ENCODE results near the gene JOSD1. TPM values are rescaled to one million over a fixed set of nuclear protein-coding genes. Genes with fewer than 3 reads are reported as not detected.

JOSD1 gene
- total and polyA plus RNA-seq, 2 donors (not counting 1 experiment from before 2014, with no cell fraction given), result 40.5 to 59.1 TPM

DNA sequence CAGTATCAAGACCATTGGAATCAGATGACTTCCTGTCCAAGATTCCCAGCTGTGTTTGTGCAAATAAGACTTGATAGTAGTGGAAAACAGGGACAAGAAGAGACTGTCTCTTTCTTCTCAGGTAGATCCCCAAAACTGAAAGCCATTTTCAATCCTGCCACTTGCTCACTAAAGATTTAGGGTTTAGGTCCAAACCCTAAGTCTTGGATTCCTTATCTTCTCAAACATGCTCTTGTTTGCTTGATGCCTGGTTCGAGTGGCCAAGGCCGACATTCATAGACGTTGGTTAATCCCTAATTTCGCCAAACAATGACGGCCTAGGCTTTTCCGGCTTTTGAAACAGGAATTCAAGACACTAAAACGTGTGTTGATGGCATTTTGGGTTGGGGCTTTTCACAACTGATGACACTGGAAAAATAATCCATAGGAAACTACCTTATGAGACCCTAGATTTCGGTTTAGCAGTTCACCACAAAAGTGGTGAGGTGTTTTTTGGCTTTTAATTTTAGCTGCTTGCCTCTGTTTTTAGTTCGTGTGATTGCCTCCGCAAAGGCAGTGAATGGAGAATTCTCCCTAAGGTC lies 4.0 kb upstream of the JOSD1 start:
- H3K36me3 ChIP-seq (ENCODE audit: control insufficient read depth, insufficient read depth, low read length), result no peaks in the 10 kb centered on the region
- H3K4me3 ChIP-seq (replicated peaks in 1 of 4; ENCODE audit: control extremely low read depth in 1 of 4, insufficient read depth in 1 of 4, low read depth in 3 of 4, low read length in 4 of 4), result peak overlapping the region in 2 of 4 experiments; percentile 51 to 60
- peaks cover 9% of the 10 kb centered on the region for H3K4me1 ChIP-seq (ENCODE audit: control insufficient read depth, extremely low read depth, insufficient read depth, low read length)
- peak overlapping the region; percentile 60 for H3K4me2 ChIP-seq (ENCODE audit: extremely low read depth, insufficient read depth, low read length)
- no peaks in the 10 kb centered on the region for H3K9me3 ChIP-seq (ENCODE audit: control insufficient read depth, insufficient read depth, low read depth, low read length)
- H3K79me2 ChIP-seq (ENCODE audit: control insufficient read depth, insufficient read depth, low read length), result peaks cover 41% of the 10 kb centered on the region
- peak overlapping the region; percentile 23 for H3K27ac ChIP-seq (ENCODE audit: insufficient read depth, low read length)
- H2AFZ ChIP-seq (ENCODE audit: low read length), result peak overlapping the region; percentile 5
- DNase-seq (ENCODE audit: low read depth in 2 of 2), result no peak
- no peak overlapping the region for H3K9ac ChIP-seq (ENCODE audit: insufficient read depth, low read length)
- H3K27me3 ChIP-seq (ENCODE audit: control insufficient read depth, insufficient read depth, low read length), result no peaks in the 10 kb centered on the region
- TF ChIP-seq, protein P1, sequence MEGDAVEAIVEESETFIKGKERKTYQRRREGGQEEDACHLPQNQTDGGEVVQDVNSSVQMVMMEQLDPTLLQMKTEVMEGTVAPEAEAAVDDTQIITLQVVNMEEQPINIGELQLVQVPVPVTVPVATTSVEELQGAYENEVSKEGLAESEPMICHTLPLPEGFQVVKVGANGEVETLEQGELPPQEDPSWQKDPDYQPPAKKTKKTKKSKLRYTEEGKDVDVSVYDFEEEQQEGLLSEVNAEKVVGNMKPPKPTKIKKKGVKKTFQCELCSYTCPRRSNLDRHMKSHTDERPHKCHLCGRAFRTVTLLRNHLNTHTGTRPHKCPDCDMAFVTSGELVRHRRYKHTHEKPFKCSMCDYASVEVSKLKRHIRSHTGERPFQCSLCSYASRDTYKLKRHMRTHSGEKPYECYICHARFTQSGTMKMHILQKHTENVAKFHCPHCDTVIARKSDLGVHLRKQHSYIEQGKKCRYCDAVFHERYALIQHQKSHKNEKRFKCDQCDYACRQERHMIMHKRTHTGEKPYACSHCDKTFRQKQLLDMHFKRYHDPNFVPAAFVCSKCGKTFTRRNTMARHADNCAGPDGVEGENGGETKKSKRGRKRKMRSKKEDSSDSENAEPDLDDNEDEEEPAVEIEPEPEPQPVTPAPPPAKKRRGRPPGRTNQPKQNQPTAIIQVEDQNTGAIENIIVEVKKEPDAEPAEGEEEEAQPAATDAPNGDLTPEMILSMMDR (conservative IDR thresholded peaks at IDR 0.05 in 1 of 2, IDR thresholded peaks at IDR 0.05 in 1 of 2; ENCODE audit: low read depth in 1 of 2, low read length in 2 of 2), result no peak
- no peak for TF ChIP-seq EZH2 (IDR thresholded peaks at IDR 0.05; ENCODE audit: low read length, missing control alignments)
- H4K20me1 ChIP-seq (ENCODE audit: control insufficient read depth, extremely low read depth, insufficient read depth, low read length), result no peaks in the 10 kb centered on the region

DNA sequence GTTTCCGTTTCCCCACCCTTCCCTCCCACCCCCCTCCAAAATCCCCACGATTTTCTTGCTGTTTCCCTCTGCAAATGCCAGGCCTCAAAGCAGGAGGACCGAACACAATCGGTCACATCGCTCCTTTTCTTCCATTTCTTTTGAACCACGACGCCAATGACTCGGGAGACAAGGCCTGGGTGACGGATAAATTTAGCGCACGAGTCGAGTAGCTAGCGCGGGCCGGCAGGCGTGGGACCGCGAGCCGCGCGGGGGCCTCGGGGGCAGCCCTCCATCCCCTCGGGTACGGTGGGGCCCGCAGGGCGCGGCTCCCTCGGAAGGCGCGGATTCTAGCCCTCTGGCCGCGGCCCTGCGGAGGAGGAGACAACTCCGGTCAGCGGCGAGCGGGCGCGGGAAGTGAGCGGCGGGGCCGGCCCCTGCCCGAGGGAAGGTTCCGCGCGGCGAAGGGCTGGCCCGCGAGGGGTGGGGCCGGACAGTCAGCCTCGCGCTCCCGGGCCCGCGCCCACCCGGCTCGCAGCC lies 414 bp downstream of the JOSD1 start:
- Histone ChIP-seq H3K27ac (ENCODE audit: insufficient read depth, low read length) (peak overlapping the region; percentile 89), H3K27me3 (ENCODE audit: control insufficient read depth, insufficient read depth, low read length) (no peaks in the 10 kb centered on the region), H4K20me1 (ENCODE audit: control insufficient read depth, extremely low read depth, insufficient read depth, low read length) (no peaks in the 10 kb centered on the region), H2AFZ (ENCODE audit: low read length) (no peak overlapping the region), H3K79me2 (ENCODE audit: control insufficient read depth, insufficient read depth, low read length) (peaks cover 42% of the 10 kb centered on the region), H3K36me3 (ENCODE audit: control insufficient read depth, insufficient read depth, low read length) (no peaks in the 10 kb centered on the region), H3K4me1 (ENCODE audit: control insufficient read depth, extremely low read depth, insufficient read depth, low read length) (peaks cover 18% of the 10 kb centered on the region), H3K9ac (ENCODE audit: insufficient read depth, low read length) (peak overlapping the region; percentile 90), H3K4me3 (replicated peaks in 1 of 4; ENCODE audit: control extremely low read depth in 1 of 4, insufficient read depth in 1 of 4, low read depth in 3 of 4, low read length in 4 of 4) (peak overlapping the region; percentile 43 to 92 (median 73)), H3K4me2 (ENCODE audit: extremely low read depth, insufficient read depth, low read length) (peak overlapping the region; percentile 98), H3K9me3 (ENCODE audit: control insufficient read depth, insufficient read depth, low read depth, low read length) (no peaks in the 10 kb centered on the region)
- peak in 1 of 2 donors; percentile 56 for DNase-seq (ENCODE audit: low read depth in 2 of 2)
- TF ChIP-seq, protein P1 (conservative IDR thresholded peaks at IDR 0.05 in 1 of 2, IDR thresholded peaks at IDR 0.05 in 1 of 2; ENCODE audit: low read depth in 1 of 2, low read length in 2 of 2), result no peak
- TF ChIP-seq EZH2 (IDR thresholded peaks at IDR 0.05; ENCODE audit: low read length, missing control alignments), result no peak

DNA sequence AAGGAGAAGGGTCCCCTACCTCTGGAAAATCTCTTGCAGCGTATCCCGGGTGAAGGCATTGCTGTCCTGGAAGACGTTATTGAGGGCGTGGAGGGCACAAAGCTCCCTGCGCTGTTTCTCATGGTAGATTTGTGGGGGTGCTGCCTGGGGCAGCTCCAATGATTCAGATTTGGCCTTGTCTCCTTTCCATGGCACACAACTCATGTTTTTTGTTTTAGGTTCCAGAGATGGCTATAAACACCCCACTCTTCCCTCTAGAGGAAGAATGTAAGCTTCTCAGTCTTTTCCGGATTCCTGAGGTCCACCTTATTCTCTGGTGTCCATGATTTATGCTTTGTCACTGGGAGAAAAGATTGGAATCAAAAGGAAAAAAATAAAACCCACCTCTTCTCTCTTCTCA lies 959 bp downstream of the JOSD1 start:
- H3K4me2 ChIP-seq (ENCODE audit: extremely low read depth, insufficient read depth, low read length), result peak overlapping the region; percentile 98
- peak overlapping the region; percentile 90 for H3K9ac ChIP-seq (ENCODE audit: insufficient read depth, low read length)
- H2AFZ ChIP-seq (ENCODE audit: low read length), result no peak overlapping the region
- H3K4me3 ChIP-seq (replicated peaks in 1 of 4; ENCODE audit: control extremely low read depth in 1 of 4, insufficient read depth in 1 of 4, low read depth in 3 of 4, low read length in 4 of 4), result peak overlapping the region; percentile 43 to 92 (median 73)
- H3K9me3 ChIP-seq (ENCODE audit: control insufficient read depth, insufficient read depth, low read depth, low read length), result no peaks in the 10 kb centered on the region
- TF ChIP-seq, protein P1 (conservative IDR thresholded peaks at IDR 0.05 in 1 of 2, IDR thresholded peaks at IDR 0.05 in 1 of 2; ENCODE audit: low read depth in 1 of 2, low read length in 2 of 2), result no peak
- no peak for TF ChIP-seq EZH2 (IDR thresholded peaks at IDR 0.05; ENCODE audit: low read length, missing control alignments)
- no peaks in the 10 kb centered on the region for H3K27me3 ChIP-seq (ENCODE audit: control insufficient read depth, insufficient read depth, low read length)
- DNase-seq (ENCODE audit: low read depth in 2 of 2), result peak; percentile 36 to 51
- no peaks in the 10 kb centered on the region for H4K20me1 ChIP-seq (ENCODE audit: control insufficient read depth, extremely low read depth, insufficient read depth, low read length)
- H3K36me3 ChIP-seq (ENCODE audit: control insufficient read depth, insufficient read depth, low read length), result no peaks in the 10 kb centered on the region
- peaks cover 47% of the 10 kb centered on the region for H3K79me2 ChIP-seq (ENCODE audit: control insufficient read depth, insufficient read depth, low read length)
- peak overlapping the region; percentile 89 for H3K27ac ChIP-seq (ENCODE audit: insufficient read depth, low read length)
- H3K4me1 ChIP-seq (ENCODE audit: control insufficient read depth, extremely low read depth, insufficient read depth, low read length), result peaks cover 18% of the 10 kb centered on the region
